ENCODE results near the gene KIAA0232.

GRCh38 chr4:6894086-6894478 lies 111.6 kb downstream of the KIAA0232 start:
- TF ChIP-seq, protein P1, sequence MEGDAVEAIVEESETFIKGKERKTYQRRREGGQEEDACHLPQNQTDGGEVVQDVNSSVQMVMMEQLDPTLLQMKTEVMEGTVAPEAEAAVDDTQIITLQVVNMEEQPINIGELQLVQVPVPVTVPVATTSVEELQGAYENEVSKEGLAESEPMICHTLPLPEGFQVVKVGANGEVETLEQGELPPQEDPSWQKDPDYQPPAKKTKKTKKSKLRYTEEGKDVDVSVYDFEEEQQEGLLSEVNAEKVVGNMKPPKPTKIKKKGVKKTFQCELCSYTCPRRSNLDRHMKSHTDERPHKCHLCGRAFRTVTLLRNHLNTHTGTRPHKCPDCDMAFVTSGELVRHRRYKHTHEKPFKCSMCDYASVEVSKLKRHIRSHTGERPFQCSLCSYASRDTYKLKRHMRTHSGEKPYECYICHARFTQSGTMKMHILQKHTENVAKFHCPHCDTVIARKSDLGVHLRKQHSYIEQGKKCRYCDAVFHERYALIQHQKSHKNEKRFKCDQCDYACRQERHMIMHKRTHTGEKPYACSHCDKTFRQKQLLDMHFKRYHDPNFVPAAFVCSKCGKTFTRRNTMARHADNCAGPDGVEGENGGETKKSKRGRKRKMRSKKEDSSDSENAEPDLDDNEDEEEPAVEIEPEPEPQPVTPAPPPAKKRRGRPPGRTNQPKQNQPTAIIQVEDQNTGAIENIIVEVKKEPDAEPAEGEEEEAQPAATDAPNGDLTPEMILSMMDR (IDR thresholded peaks at IDR 0.05 in 8 of 11, conservative IDR thresholded peaks at IDR 0.05 in 3 of 11) = no peak
- TF ChIP-seq POLR2A (IDR thresholded peaks at IDR 0.05) = no peak
- no peak for TF ChIP-seq POLR2AphosphoS5 (IDR thresholded peaks at IDR 0.05)
